ENCODE measurements around the gene PLCH1. TPM values are rescaled to one million over a fixed set of nuclear protein-coding genes. Genes with fewer than 3 reads are reported as not detected.

Gene PLCH1
- total RNA-seq, 1 experiment from 2014 or later, result 3.8 TPM

GRCh38 chr3:155387571-155387970 lies 357.3 kb downstream of the PLCH1 start:
- intact Hi-C loops (cut with micrococcal nuclease), result no loop called here
- H3K9me3 ChIP-seq (ENCODE audit: control insufficient read depth in 1 of 2, insufficient read depth in 1 of 2, low read depth in 1 of 2, low read length in 2 of 2), result no peaks in the 10 kb centered on the region
- H3K9me2 ChIP-seq (ENCODE audit: insufficient read depth), result no peaks in the 10 kb centered on the region
- ATAC-seq (no peak), DNase-seq (ENCODE audit: low read depth, low spot score) (no peak)
- no peaks in the 10 kb centered on the region for H3K27me3 ChIP-seq (ENCODE audit: insufficient read depth, low read length)
- RAD21 ChIA-PET (ENCODE audit: low non-redundant PET in 1 of 2, low total read pairs in 2 of 2, uncharacterized antibody in 2 of 2, unreplicated experiment in 2 of 2), result no interaction called here
- CTCF ChIA-PET, result interaction anchor here (2.6 kb wide), 1 partner anchor 314 kb away, joined by 7 read pairs; no protein-coding TSS in a partner anchor
- POLR2A ChIA-PET, result no interaction called here
- H3K79me2 ChIP-seq (ENCODE audit: insufficient read depth, low read length), result no peaks in the 10 kb centered on the region
- no peak overlapping the region for H3K9ac ChIP-seq (ENCODE audit: low read length)
- H3K4me1 ChIP-seq (ENCODE audit: control insufficient read depth in 1 of 2, insufficient read depth in 2 of 2, low read length in 2 of 2), result peaks cover 12 to 15% of the 10 kb centered on the region in 2 experiments
- no peaks in the 10 kb centered on the region for H4K20me1 ChIP-seq (ENCODE audit: insufficient read depth)
- H3K27ac ChIP-seq (ENCODE audit: low read depth, low read length), result no peak overlapping the region
- H3K4me2 ChIP-seq (ENCODE audit: low read length), result no peak overlapping the region
- H3K4me3 ChIP-seq (replicated peaks in 1 of 2; ENCODE audit: low read depth in 1 of 2, low read length in 2 of 2), result no peak overlapping the region
- H2AFZ ChIP-seq (ENCODE audit: low read depth, low read length, poor library complexity, severe bottlenecking), result no peak overlapping the region
- BruUV-seq (replicated peaks), result no TSS peak
- H3K36me3 ChIP-seq (ENCODE audit: control insufficient read depth in 1 of 2, insufficient read depth in 2 of 2, low read length in 2 of 2), result no peaks in the 10 kb centered on the region
- TF ChIP-seq ZBTB33 (IDR thresholded peaks at IDR 0.05; ENCODE audit: extremely low read depth, insufficient replicate concordance, low read length) (no peak), ATF3 (IDR thresholded peaks at IDR 0.05) (no peak), EZH2 (IDR thresholded peaks at IDR 0.05) (no peak), EGR1 (IDR thresholded peaks at IDR 0.05; ENCODE audit: low read depth) (no peak), JUND (IDR thresholded peaks at IDR 0.05) (no peak), YY1 (IDR thresholded peaks at IDR 0.05; ENCODE audit: extremely low read depth, insufficient replicate concordance, low read depth, low read length) (no peak), RAD21 (IDR thresholded peaks at IDR 0.05; ENCODE audit: low read depth) (no peak), FOSL1 (IDR thresholded peaks at IDR 0.05; ENCODE audit: low read depth) (no peak), CEBPB (IDR thresholded peaks at IDR 0.05; ENCODE audit: low read depth) (no peak), POLR2AphosphoS5 (IDR thresholded peaks at IDR 0.05; ENCODE audit: low read depth, low read length) (no peak), EZH2phosphoT487 (IDR thresholded peaks at IDR 0.05; ENCODE audit: borderline replicate concordance) (no peak)
